Memory B cell (primary cell): ENCODE results near the gene ARSG.
"Not testable (repeated sequence)": the region's sequence is repeated elsewhere in the genome, so short reads cannot be mapped to it uniquely, and the experiment has no call there.

Source experiments
- ATAC-seq: fragments of 150-1000 bp; cut with Tn5 transposase; 2 replicates; pipeline ENCODE4 v1.10.0; 2021; ENCODE audit warnings: low read depth, mild to moderate bottlenecking, moderate library complexity
- DNase-seq, 2 donors: peaks; one replicate each; pipeline ENCODE4 v3.0.0; 2022; ENCODE audit warnings: low spot score in 2 of 2
- H3K27ac Mint-ChIP-seq: one replicate; pipeline ENCODE4 v1.8.0; 2022; ENCODE audit warnings: mild to moderate bottlenecking, moderate library complexity, mixed read lengths
- H3K27me3 Mint-ChIP-seq: one replicate; pipeline ENCODE4 v1.8.0; 2022; ENCODE audit warnings: mixed read lengths
- H3K36me3 Mint-ChIP-seq: one replicate; pipeline ENCODE4 v1.8.0; 2022; ENCODE audit warnings: mild to moderate bottlenecking, mixed read lengths
- H3K4me1 Mint-ChIP-seq: one replicate; pipeline ENCODE4 v1.8.0; 2022; ENCODE audit warnings: mixed read lengths
- H3K4me3 Mint-ChIP-seq: one replicate; pipeline ENCODE4 v1.8.0; 2022; ENCODE audit warnings: mild to moderate bottlenecking, moderate library complexity, mixed read lengths
- H3K9me3 Mint-ChIP-seq: one replicate; pipeline ENCODE4 v1.8.0; 2022; ENCODE audit warnings: mixed read lengths

ARSG gene

GRCh38 chr17:68344701-68345136 is 53.4 kb downstream of the ARSG start:
- DNase-seq (no peak), ATAC-seq (no peak)
- Mint-ChIP-seq H3K4me1 (peaks cover 23% of the 10 kb centered on the region), H3K36me3 (peaks cover 5% of the 10 kb centered on the region), H3K9me3 (no peaks in the 10 kb centered on the region), H3K4me3 (no peak overlapping the region), H3K27ac (no peak overlapping the region), H3K27me3 (no peaks in the 10 kb centered on the region)

DNA sequence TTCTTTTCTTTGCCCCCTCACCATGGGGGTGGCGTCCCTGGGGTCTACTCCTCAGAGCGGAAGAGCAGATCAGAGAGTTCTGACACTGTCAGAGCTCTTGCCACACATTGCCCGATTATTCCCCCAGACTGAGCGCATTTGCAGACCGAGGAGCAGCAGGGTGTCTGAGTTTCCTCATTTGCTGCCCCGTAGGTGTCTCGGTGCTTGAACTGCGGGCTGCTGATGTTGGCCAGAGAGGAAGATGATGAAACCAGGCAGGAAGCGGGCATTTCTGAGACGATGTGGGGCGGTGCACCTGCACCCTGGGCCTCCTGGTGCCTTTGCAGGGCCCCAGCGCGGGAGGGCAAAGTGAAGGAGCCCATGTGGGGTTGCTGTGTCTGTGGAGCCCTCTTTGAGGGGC is 55.2 kb downstream of the ARSG start:
- DNase-seq, result peak; percentile 55 to 70
- H3K9me3 Mint-ChIP-seq, result no peaks in the 10 kb centered on the region
- H3K4me3 Mint-ChIP-seq, result peak overlapping the region; percentile 79
- H3K4me1 Mint-ChIP-seq, result peaks cover 23% of the 10 kb centered on the region
- H3K27me3 Mint-ChIP-seq, result no peaks in the 10 kb centered on the region
- ATAC-seq, result peak; percentile 97
- H3K27ac Mint-ChIP-seq, result peak overlapping the region; percentile 82
- H3K36me3 Mint-ChIP-seq, result peaks cover 5% of the 10 kb centered on the region

- ATAC-seq (no peak), DNase-seq (no peak)
- Mint-ChIP-seq H3K9me3 (no peaks in the 10 kb centered on the region), H3K27ac (no peak overlapping the region), H3K27me3 (no peaks in the 10 kb centered on the region), H3K36me3 (peaks cover 9% of the 10 kb centered on the region), H3K4me3 (no peak overlapping the region), H3K4me1 (peaks cover 23% of the 10 kb centered on the region)
These were observed 56.1 kb downstream of the ARSG start for GRCh38 chr17:68347380-68347779.

DNA sequence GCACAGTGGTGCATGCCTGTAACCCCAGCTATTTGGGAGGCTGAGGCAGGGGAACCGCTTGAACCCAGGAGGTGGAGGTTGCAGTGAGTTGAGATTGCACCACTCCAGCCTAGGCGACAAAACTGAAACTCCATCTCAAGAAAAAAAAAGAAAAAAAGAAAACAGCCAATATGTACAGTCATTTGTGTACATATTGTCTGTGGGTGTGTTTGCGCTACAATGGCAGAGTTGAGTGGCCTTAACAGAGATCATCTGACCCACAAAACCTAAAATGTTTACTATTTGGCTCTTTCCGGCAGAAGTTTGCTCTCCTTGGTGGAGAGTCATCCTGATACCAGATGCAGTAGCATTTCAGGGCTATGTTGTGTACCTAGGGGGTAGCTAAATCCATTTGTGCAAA is 57.9 kb downstream of the ARSG start:
- no peaks in the 10 kb centered on the region for H3K27me3 Mint-ChIP-seq
- no peaks in the 10 kb centered on the region for H3K9me3 Mint-ChIP-seq
- ATAC-seq, result no peak
- no peak for DNase-seq
- peaks cover 21% of the 10 kb centered on the region for H3K4me1 Mint-ChIP-seq
- H3K4me3 Mint-ChIP-seq, result no peak overlapping the region
- no peak overlapping the region for H3K27ac Mint-ChIP-seq
- peaks cover 9% of the 10 kb centered on the region for H3K36me3 Mint-ChIP-seq

- H3K36me3 Mint-ChIP-seq, result peaks cover 9% of the 10 kb centered on the region
- DNase-seq (no peak), ATAC-seq (no peak)
- peaks cover 1% of the 10 kb centered on the region for H3K27me3 Mint-ChIP-seq
- H3K4me1 Mint-ChIP-seq, result peaks cover 12% of the 10 kb centered on the region
- H3K4me3 Mint-ChIP-seq, result no peak overlapping the region
- no peaks in the 10 kb centered on the region for H3K9me3 Mint-ChIP-seq
- H3K27ac Mint-ChIP-seq, result no peak overlapping the region
These were observed 60.1 kb downstream of the ARSG start for GRCh38 chr17:68351395-68351794.

- no peak for DNase-seq
- no peak overlapping the region for H3K27ac Mint-ChIP-seq
- H3K4me3 Mint-ChIP-seq, result no peak overlapping the region
- no peaks in the 10 kb centered on the region for H3K9me3 Mint-ChIP-seq
- H3K4me1 Mint-ChIP-seq, result peaks cover 16% of the 10 kb centered on the region
- H3K36me3 Mint-ChIP-seq, result peaks cover 9% of the 10 kb centered on the region
- ATAC-seq, result no peak
- H3K27me3 Mint-ChIP-seq, result peaks cover 1% of the 10 kb centered on the region
These were observed 60.7 kb downstream of the ARSG start for GRCh38 chr17:68352041-68352440.

DNA sequence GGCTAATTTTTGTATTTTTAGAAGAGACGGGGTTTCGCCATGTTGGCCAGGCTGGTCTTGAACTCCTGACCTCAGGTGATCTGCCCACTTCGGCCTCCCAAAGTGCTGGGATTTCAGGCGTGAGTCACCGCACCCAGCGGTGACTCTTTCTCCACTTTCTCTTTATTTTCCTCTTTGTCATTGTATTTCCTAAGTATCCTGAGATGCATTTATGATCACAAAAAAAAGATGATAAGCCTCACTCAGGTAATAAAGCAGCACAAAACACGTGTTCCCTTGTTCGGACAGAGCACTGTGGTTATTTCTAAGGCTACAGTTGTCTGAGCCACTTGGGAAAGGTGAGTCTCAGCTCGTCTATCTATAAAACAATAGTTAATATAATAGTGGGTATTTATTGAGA is 61.4 kb downstream of the ARSG start:
- H3K9me3 Mint-ChIP-seq, H3K36me3 Mint-ChIP-seq, H3K27ac Mint-ChIP-seq, ATAC-seq, DNase-seq, H3K4me3 Mint-ChIP-seq, H3K27me3 Mint-ChIP-seq: not testable (repeated sequence)
- peaks cover 13% of the 10 kb centered on the region for H3K4me1 Mint-ChIP-seq

- ATAC-seq (no peak), DNase-seq (no peak)
- H3K9me3 Mint-ChIP-seq, result no peaks in the 10 kb centered on the region
- peaks cover 9% of the 10 kb centered on the region for H3K36me3 Mint-ChIP-seq
- H3K27me3 Mint-ChIP-seq, result peaks cover 1% of the 10 kb centered on the region
- no peak overlapping the region for H3K27ac Mint-ChIP-seq
- peaks cover 11% of the 10 kb centered on the region for H3K4me1 Mint-ChIP-seq
- H3K4me3 Mint-ChIP-seq, result no peak overlapping the region
These were observed 61.8 kb downstream of the ARSG start for GRCh38 chr17:68353111-68353521.

- H3K27ac Mint-ChIP-seq, H3K9me3 Mint-ChIP-seq, DNase-seq, H3K36me3 Mint-ChIP-seq, ATAC-seq, H3K27me3 Mint-ChIP-seq, H3K4me3 Mint-ChIP-seq: not testable (repeated sequence)
- H3K4me1 Mint-ChIP-seq, result peaks cover 14% of the 10 kb centered on the region
These were observed 63.0 kb downstream of the ARSG start for GRCh38 chr17:68354311-68354710.

DNA sequence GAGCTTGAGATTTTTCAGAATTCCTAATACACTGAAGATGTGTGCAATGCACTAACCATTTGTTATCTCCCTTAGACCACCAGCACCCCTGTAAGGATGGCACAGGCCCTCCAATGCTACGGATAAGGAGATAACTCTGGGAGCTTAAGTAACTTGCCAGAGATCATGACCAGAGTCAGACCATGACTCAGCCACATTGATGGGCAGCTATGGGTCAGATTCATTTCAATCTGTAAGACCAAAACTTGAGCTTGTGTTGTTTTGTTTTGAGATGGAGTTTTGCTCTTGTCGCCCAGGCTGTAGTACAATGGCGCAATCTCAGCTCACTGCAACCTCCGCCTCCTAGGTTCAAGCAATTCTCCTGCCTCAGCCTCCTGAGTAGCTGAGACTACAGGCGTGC is 63.8 kb downstream of the ARSG start:
- not testable (repeated sequence) for DNase-seq, H3K27me3 Mint-ChIP-seq
- H3K4me1 Mint-ChIP-seq, result peaks cover 14% of the 10 kb centered on the region

DNA sequence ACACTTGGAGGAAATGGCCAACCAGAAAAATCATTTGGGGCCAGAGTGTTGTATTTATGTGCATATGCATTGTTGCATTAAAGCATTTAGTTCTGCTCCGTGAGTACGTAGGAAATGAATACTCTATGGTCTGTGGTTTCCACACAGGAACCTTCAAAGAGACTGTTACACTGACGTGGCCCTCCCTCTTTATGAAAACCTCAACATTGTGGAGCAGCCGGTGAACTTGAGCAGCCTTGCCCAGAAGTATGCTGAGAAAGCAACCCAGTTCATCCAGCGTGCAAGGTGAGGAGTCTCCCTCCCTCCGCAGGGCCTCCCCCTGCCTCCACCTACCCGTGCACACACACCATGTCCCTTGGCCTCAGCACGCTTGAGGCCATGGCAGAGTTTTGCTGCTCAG is 65.2 kb downstream of the ARSG start:
- Mint-ChIP-seq H3K9me3 (no peaks in the 10 kb centered on the region), H3K4me3 (no peak overlapping the region), H3K27me3 (peaks cover 1% of the 10 kb centered on the region), H3K4me1 (peaks cover 14% of the 10 kb centered on the region), H3K27ac (no peak overlapping the region), H3K36me3 (peaks cover 9% of the 10 kb centered on the region)
- DNase-seq (no peak), ATAC-seq (peak; percentile 89)

More for the DNA sequence above, 63.8 kb downstream of the ARSG start:
- ATAC-seq, H3K27ac Mint-ChIP-seq, H3K4me3 Mint-ChIP-seq, H3K36me3 Mint-ChIP-seq, H3K9me3 Mint-ChIP-seq: not testable (repeated sequence)

DNA sequence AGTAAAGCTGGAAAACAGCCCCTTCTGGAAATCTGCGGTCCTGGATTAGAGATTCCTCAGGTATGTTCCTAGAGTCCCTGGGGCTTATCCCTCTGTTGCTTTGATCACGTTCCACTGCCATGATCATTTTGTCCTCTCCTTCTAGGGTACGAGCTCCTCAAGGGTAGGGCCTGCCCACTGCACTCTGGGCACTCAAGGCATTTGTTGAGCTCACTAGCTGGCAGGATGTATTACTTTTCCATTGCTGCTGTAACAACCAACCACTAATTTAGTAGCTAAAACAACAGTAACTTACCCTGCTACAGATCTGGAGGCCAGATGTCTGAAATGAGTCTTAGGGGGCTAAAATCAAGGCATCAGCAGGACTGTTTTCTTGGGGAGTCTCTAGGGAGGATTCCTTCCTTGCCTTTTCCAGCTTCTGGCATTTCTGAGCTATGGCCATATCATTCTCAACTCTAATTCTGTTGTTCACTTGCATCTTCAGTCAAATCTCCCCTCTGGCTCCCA is 65.7 kb downstream of the ARSG start:
- peak overlapping the region; percentile 49 for H3K4me3 Mint-ChIP-seq
- no peaks in the 10 kb centered on the region for H3K9me3 Mint-ChIP-seq
- no peak for ATAC-seq
- peaks cover 14% of the 10 kb centered on the region for H3K4me1 Mint-ChIP-seq
- H3K27me3 Mint-ChIP-seq, result peaks cover 2% of the 10 kb centered on the region
- H3K36me3 Mint-ChIP-seq, result peaks cover 6% of the 10 kb centered on the region
- H3K27ac Mint-ChIP-seq, result no peak overlapping the region
- no peak for DNase-seq

GRCh38 chr17:68357886-68358285 is 66.6 kb downstream of the ARSG start:
- Mint-ChIP-seq H3K27me3 (peaks cover 5% of the 10 kb centered on the region), H3K4me3 (no peak overlapping the region), H3K9me3 (no peaks in the 10 kb centered on the region), H3K4me1 (peaks cover 14% of the 10 kb centered on the region), H3K27ac (no peak overlapping the region), H3K36me3 (peaks cover 8% of the 10 kb centered on the region)
- DNase-seq (no peak), ATAC-seq (no peak)

DNA sequence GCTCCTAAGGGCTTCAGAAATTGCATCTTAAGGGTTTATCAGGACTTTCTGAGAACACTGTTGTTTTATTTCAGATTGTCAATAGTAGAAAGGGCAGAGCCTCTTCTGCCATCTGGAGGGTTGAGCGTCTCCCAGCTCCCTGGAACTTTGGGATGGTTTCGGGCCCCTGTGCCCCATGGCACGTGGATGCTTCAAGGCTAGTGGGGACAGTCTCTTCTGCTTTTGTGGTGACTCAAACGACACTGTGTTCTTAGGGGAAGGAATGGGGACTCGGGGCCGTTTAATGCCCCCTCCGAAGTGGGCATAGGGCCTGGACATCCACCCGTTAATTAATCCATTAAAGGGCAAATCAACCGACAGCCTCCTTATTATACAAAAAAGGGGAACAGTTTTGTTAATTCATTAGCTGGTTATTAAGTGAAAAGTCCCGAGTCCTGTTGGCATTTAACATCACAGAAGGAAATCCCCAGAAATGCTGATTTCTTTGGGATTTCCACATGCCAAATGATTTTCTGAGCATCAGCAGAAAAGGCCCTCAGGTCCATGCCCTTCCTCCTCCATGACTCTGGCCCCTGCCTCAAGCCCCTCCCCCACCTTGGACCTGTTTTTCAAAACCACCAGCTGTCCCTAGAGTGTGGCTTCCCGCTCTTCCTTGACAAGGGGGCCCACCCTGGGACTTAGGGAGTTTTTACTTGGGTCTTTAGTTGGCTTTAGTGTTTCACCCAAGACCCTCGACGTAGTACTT is 68.7 kb downstream of the ARSG start:
- DNase-seq (no peak), ATAC-seq (no peak)
- H3K4me3 Mint-ChIP-seq, result no peak overlapping the region
- peaks cover 14% of the 10 kb centered on the region for H3K4me1 Mint-ChIP-seq
- H3K27ac Mint-ChIP-seq, result no peak overlapping the region
- no peaks in the 10 kb centered on the region for H3K9me3 Mint-ChIP-seq
- H3K36me3 Mint-ChIP-seq, result peaks cover 14% of the 10 kb centered on the region
- peaks cover 5% of the 10 kb centered on the region for H3K27me3 Mint-ChIP-seq

DNA sequence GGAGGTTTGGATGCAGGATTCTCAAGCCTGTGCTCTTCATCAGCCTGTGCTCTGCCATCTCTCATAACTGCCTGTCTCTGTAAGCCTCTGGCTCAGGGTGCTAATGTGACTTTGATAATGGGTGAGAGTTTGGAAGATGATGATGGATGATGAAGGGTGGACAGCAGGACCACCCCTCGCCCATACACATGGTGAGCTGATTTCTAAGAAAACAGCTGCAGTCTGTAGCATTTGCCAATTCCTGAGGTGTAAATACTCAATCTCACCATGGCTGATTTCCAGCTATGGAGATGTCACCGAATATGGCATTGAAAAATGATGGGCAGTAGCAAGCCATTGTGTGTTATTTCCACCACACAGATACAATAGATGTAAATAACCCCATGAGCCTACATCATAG is 74.2 kb downstream of the ARSG start:
- no peak for ATAC-seq
- Mint-ChIP-seq H3K9me3 (no peaks in the 10 kb centered on the region), H3K4me3 (no peak overlapping the region), H3K27me3 (peaks cover 4% of the 10 kb centered on the region), H3K36me3 (peaks cover 17% of the 10 kb centered on the region), H3K27ac (no peak overlapping the region), H3K4me1 (peaks cover 2% of the 10 kb centered on the region)
- no peak for DNase-seq
